Measurements from ENCODE around the gene BCAS2.

The BCAS2 gene

GRCh38 chr1:114559356-114559755 lies 22.1 kb downstream of the BCAS2 start:
- in situ Hi-C loops (cut with MboI; ENCODE audit: low sequenced_read_pairs): no loop called here

- in situ Hi-C loops (cut with MboI; ENCODE audit: low sequenced_read_pairs): no loop called here
These were observed 22.9 kb downstream of the BCAS2 start for GRCh38 chr1:114558544-114558943.

GRCh38 chr1:114554577-114554976 lies 26.8 kb downstream of the BCAS2 start:
- in situ Hi-C loops (cut with MboI; ENCODE audit: low sequenced_read_pairs): no loop called here

GRCh38 chr1:114552106-114552639 lies 29.2 kb downstream of the BCAS2 start:
- in situ Hi-C loops (cut with MboI; ENCODE audit: low sequenced_read_pairs): no loop called here

- in situ Hi-C loops (cut with MboI; ENCODE audit: low sequenced_read_pairs): no loop called here
These were observed 30.0 kb downstream of the BCAS2 start for GRCh38 chr1:114551400-114551799.

- in situ Hi-C loops (cut with MboI; ENCODE audit: low sequenced_read_pairs): no loop called here
These were observed 31.1 kb downstream of the BCAS2 start for GRCh38 chr1:114550336-114550735.

- in situ Hi-C loops (cut with MboI; ENCODE audit: low sequenced_read_pairs): no loop called here
These were observed 32.3 kb downstream of the BCAS2 start for GRCh38 chr1:114549137-114549536.

GRCh38 chr1:114547076-114547475 lies 34.3 kb downstream of the BCAS2 start:
- in situ Hi-C loops (cut with MboI; ENCODE audit: low sequenced_read_pairs): no loop called here

- in situ Hi-C loops (cut with MboI; ENCODE audit: low sequenced_read_pairs): no loop called here
These were observed 35.6 kb downstream of the BCAS2 start for GRCh38 chr1:114545796-114546195.

- in situ Hi-C loops (cut with MboI; ENCODE audit: low sequenced_read_pairs): no loop called here
These were observed 36.1 kb downstream of the BCAS2 start for GRCh38 chr1:114545315-114545714.

- in situ Hi-C loops (cut with MboI; ENCODE audit: low sequenced_read_pairs): no loop called here
These were observed 40.6 kb downstream of the BCAS2 start for GRCh38 chr1:114540821-114541220.

GRCh38 chr1:114540272-114540671 lies 41.1 kb downstream of the BCAS2 start:
- in situ Hi-C loops (cut with MboI; ENCODE audit: low sequenced_read_pairs): no loop called here

- in situ Hi-C loops (cut with MboI; ENCODE audit: low sequenced_read_pairs): no loop called here
These were observed 45.4 kb downstream of the BCAS2 start for GRCh38 chr1:114536043-114536442.

- in situ Hi-C loops (cut with MboI; ENCODE audit: low sequenced_read_pairs): no loop called here
These were observed 46.0 kb downstream of the BCAS2 start for GRCh38 chr1:114535401-114535800.

GRCh38 chr1:114531094-114531493 lies 50.3 kb downstream of the BCAS2 start:
- in situ Hi-C loops (cut with MboI; ENCODE audit: low sequenced_read_pairs): no loop called here

- in situ Hi-C loops (cut with MboI; ENCODE audit: low sequenced_read_pairs): no loop called here
These were observed 51.2 kb downstream of the BCAS2 start for GRCh38 chr1:114530224-114530623.

GRCh38 chr1:114524944-114525343 lies 56.5 kb downstream of the BCAS2 start:
- in situ Hi-C loops (cut with MboI; ENCODE audit: low sequenced_read_pairs): no loop called here

GRCh38 chr1:114522264-114522575 lies 59.2 kb downstream of the BCAS2 start:
- in situ Hi-C loops (cut with MboI; ENCODE audit: low sequenced_read_pairs): no loop called here

GRCh38 chr1:114521396-114522263 lies 59.8 kb downstream of the BCAS2 start:
- in situ Hi-C loops (cut with MboI; ENCODE audit: low sequenced_read_pairs): no loop called here

All from HL-60/S4 (cell line).